Tibial artery (tissue), 4 donors: ENCODE results near the gene ASAP2.

Source experiments
- DNase-seq, 2 donors: peaks; one replicate each; pipeline ENCODE4 v3.0.0-alpha.2; 2019
- H3K27ac ChIP-seq, 2 donors: fragments of 200-600 bp; sonication (generic) in 1 of 2; 1 replicate in 1 of 2; 2 replicates in 1 of 2; pipeline ENCODE4 v1.5.1; 2018 to 2019; ENCODE audit warnings: mild to moderate bottlenecking in 1 of 2
- H3K27me3 ChIP-seq, 2 donors: fragments of 200-600 bp; sonication (generic) in 1 of 2; one replicate each; pipeline versions ENCODE4 v1.5.1 to v1.6.0; 2016 to 2019
- H3K36me3 ChIP-seq, 3 donors: fragments of 200-600 bp; sonication (generic) in 2 of 3; one replicate each; pipeline ENCODE4 v1.5.1; 2016 to 2019; ENCODE audit warnings: mild to moderate bottlenecking in 2 of 3
- H3K4me1 ChIP-seq, 4 donors: fragments of 200-600 bp; sonication (generic) in 2 of 4; 1 replicate in 3 of 4; 2 replicates in 1 of 4; pipeline ENCODE4 v1.5.1; 2016 to 2019
- H3K4me3 ChIP-seq, 2 donors: fragments of 200-600 bp; sonication (generic) in 1 of 2; 1 replicate in 1 of 2; 2 replicates in 1 of 2; pipeline ENCODE4 v1.5.1; 2018 to 2019; ENCODE audit warnings: mild to moderate bottlenecking in 2 of 2
- H3K9me3 ChIP-seq, 3 donors: fragments of 200-600 bp; sonication (generic) in 1 of 3; one replicate each; pipeline ENCODE4 v1.5.1; 2016 to 2019
- intact Hi-C: fragments of 100-400 bp; cut with DNase I; formaldehyde crosslinking; loops from one replicate; pipeline ENCODE4 v1.15.0; 2023; ENCODE audit warnings: low total_unique reads
- TF ChIP-seq, protein P1 (sequence below), 2 experiments: fragments of 200-600 bp in 1 of 2; fragments of 450-650 bp in 1 of 2; IDR thresholded peaks; one replicate each; pipeline ENCODE4 v1.5.1; 2017 to 2019; ENCODE audit warnings: antibody characterized with exemption in 2 of 2, mild to moderate bottlenecking in 1 of 2, moderate library complexity in 1 of 2

ASAP2 gene

DNA sequence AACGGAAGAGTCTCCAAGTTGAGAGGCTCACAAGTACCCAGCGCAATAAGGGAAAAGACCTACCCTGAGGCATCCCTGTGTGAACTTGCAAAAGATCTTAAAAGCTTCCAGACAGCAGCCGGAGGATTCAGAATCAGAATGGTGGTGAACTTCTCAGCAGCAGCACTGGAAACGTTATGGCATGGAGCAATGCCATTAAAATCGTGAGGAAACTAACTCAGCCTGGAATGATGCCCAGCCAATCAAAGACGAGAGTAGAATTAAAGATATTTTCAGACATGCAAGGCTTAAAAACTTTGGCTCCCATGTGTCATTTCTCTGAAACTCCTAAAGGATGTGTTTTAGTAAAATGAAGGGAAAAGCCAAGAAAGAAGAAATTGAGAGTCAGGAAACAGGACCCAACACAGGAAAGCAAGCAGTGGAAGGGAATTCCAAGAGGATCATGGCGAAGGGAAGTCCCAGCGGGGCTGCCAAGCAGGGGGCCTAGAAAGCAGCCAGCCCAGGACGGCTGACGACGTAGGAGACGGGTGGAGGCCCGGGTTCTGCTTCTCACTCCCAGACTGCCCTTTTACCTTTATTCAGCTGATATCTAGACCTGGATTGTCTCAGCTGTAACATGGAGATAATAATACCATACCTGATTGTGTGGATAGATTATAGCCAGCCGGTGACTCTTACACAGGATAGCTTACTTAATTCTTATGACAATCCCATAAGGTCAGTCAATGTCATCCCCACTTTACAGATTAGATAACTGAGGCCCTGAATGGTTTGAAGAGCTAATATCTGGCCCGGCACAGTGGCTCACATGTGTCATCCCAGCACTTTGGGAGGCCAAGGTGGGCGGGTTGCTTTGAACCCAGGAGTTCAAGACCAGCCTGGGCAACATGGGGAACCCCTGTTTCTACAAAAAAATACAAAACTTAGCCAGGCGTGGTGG lies 92.8 kb downstream of the ASAP2 start:
- intact Hi-C loops: no loop called here
- Histone ChIP-seq H3K27me3 (no peaks in the 10 kb centered on the region), H3K27ac (no peak overlapping the region), H3K4me1 (peaks cover 0 to 19% (median 1%) of the 10 kb centered on the region in 4 donors), H3K9me3 (no peaks in the 10 kb centered on the region), H3K36me3 (no peaks in the 10 kb centered on the region), H3K4me3 (no peak overlapping the region)
- no peak for DNase-seq
- TF ChIP-seq, protein P1, sequence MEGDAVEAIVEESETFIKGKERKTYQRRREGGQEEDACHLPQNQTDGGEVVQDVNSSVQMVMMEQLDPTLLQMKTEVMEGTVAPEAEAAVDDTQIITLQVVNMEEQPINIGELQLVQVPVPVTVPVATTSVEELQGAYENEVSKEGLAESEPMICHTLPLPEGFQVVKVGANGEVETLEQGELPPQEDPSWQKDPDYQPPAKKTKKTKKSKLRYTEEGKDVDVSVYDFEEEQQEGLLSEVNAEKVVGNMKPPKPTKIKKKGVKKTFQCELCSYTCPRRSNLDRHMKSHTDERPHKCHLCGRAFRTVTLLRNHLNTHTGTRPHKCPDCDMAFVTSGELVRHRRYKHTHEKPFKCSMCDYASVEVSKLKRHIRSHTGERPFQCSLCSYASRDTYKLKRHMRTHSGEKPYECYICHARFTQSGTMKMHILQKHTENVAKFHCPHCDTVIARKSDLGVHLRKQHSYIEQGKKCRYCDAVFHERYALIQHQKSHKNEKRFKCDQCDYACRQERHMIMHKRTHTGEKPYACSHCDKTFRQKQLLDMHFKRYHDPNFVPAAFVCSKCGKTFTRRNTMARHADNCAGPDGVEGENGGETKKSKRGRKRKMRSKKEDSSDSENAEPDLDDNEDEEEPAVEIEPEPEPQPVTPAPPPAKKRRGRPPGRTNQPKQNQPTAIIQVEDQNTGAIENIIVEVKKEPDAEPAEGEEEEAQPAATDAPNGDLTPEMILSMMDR (IDR thresholded peaks at IDR 0.05): no peak

DNA sequence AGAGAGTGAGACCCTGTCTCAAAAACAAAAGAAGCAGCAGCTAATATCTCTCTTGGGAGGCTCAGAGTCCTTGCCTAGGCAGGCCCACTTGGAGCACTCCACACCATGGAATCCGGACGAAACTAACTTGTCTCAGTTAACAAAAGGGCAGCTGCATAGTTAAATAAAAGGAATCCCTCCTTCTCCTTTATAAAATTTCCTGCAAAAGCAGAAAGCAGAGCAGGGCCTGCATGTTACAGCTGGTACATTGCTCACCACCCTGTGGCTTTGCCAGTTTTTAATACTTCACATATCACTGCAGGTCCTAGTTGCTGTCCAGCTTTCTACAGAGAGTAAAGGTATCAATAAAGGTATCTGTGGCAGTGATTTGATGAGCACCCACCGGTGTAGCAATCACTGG lies 93.6 kb downstream of the ASAP2 start:
- Histone ChIP-seq H3K9me3 (no peaks in the 10 kb centered on the region), H3K27ac (no peak overlapping the region), H3K36me3 (no peaks in the 10 kb centered on the region), H3K4me1 (peaks cover 0 to 18% (median 0%) of the 10 kb centered on the region in 4 donors), H3K4me3 (no peak overlapping the region), H3K27me3 (no peaks in the 10 kb centered on the region)
- TF ChIP-seq, protein P1 (IDR thresholded peaks at IDR 0.05): no peak
- DNase-seq: no peak
- intact Hi-C loops: no loop called here

DNA sequence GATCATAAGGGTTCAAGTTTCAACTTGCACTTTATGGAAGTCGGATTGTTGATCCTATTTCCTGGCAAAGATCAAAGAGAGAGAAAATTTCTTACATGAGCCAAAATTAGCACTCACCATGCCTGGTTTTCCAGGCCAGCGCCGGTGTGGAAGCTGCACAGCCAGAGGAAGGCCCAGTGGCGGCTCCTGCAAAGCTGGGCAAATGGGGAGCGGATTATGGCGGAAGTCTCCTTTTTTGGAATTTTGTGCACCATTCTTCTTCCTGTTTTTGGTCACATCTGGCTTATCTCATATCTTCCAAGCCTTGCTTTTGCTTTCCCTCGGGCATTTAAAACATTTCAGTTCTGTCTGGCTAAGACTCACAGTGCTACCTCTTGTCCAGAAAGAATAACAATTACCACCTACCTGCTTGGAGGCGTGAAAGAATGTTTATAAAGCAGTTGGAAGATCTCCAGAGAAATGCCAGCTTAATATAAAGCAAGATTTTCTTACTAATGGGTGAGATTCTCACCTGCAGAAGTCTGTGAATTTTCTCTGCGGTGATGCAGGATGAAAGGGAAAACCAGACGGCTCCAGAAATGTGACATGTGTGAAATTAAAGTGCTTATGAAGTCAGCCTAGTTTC lies 94.3 kb downstream of the ASAP2 start:
- Histone ChIP-seq H3K36me3 (no peaks in the 10 kb centered on the region), H3K27me3 (no peaks in the 10 kb centered on the region), H3K4me3 (no peak overlapping the region), H3K27ac (no peak overlapping the region), H3K9me3 (no peaks in the 10 kb centered on the region), H3K4me1 (peaks cover 0 to 18% (median 0%) of the 10 kb centered on the region in 4 donors)
- TF ChIP-seq, protein P1 (IDR thresholded peaks at IDR 0.05): no peak
- DNase-seq: no peak
- intact Hi-C loops: no loop called here

DNA sequence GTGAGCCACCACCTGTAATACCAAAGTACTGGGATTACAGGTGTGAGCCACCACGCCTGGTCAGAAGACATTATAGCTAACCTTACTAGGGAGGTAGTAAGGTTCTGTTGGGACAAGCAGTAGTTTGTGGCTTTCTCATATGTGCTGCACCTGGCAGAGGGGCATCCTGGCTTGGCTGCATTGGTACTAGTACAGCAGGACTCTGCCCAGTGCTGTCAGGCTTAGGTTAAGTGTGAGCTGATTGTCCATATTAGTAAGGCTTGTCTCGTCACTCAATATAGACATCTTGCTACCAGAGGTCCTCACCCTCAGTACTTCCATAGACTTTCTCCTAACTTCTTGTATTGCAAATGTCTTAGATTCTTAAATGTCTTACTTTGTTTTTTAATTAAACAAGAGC lies 96.1 kb downstream of the ASAP2 start:
- no peaks in the 10 kb centered on the region for H3K9me3 ChIP-seq
- TF ChIP-seq, protein P1 (IDR thresholded peaks at IDR 0.05): no peak
- intact Hi-C loops: no loop called here
- no peak overlapping the region for H3K4me3 ChIP-seq
- H3K27me3 ChIP-seq: no peaks in the 10 kb centered on the region
- H3K27ac ChIP-seq: no peak overlapping the region
- H3K4me1 ChIP-seq: peaks cover 0 to 28% (median 12%) of the 10 kb centered on the region in 4 donors
- H3K36me3 ChIP-seq: no peaks in the 10 kb centered on the region
- no peak for DNase-seq

DNA sequence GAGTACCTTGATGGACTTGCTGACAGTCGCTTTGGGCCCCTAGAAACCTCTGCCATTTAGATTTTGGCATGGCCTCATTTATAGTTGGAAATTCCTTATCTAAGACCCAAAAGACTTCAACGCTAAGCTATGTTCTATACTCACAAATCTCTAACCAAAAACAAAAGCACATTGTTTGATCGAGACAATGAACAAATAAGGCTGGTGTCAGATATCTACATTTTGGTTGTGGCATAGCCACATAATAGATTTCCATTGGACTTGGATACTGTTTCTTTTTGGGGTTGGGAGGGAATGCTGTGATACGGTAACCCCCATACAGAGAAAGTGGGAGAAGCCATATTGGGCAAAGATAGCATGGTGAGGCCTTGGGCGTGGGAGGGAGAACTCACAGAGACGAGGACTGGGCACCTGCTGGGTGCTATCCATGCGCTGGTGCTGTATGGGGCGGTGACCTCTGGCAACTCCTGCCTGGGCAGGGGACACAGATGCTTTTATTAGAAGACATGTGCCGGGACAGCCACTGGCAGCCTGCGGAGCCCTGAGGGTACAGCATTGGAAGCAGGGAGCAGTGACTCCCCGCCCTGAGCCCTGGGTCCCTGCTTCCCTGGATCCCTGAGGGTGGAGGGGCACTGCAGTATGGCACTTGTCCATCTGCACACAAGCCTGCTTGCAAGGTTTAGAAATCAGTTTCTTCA lies 97.1 kb downstream of the ASAP2 start:
- no peaks in the 10 kb centered on the region for H3K36me3 ChIP-seq
- TF ChIP-seq, protein P1 (IDR thresholded peaks at IDR 0.05): no peak
- no peak overlapping the region for H3K4me3 ChIP-seq
- H3K27ac ChIP-seq: no peak overlapping the region
- H3K27me3 ChIP-seq: no peaks in the 10 kb centered on the region
- H3K4me1 ChIP-seq: peaks cover 0 to 29% (median 20%) of the 10 kb centered on the region in 4 donors
- intact Hi-C loops: no loop called here
- no peaks in the 10 kb centered on the region for H3K9me3 ChIP-seq
- no peak for DNase-seq
